Renal cortex interstitium (tissue), 11 donors: ENCODE measurements around the gene WNK2. TPM values are rescaled to one million over a fixed set of nuclear protein-coding genes. Genes with fewer than 3 reads are reported as not detected.
"Not testable (repeated sequence)": the region's sequence is repeated elsewhere in the genome, so short reads cannot be mapped to it uniquely, and the experiment has no call there.

Experiments
- DNase-seq, 11 donors: peaks; one replicate each; pipeline ENCODE4 v3.0.0-alpha.2; 2013; ENCODE audit warnings: low read depth in 9 of 11, low spot score in 4 of 11; ENCODE audit errors: extremely low read depth in 1 of 11
- polyA plus RNA-seq, 3 donors: library from polyadenylated mRNA; unstranded; fragments of 120-200 nt; gene quantifications; one replicate each; pipeline ENCODE4 v1.2.1, GENCODE V29; 2013; ENCODE audit not compliant: insufficient read length in 3 of 3

WNK2 gene
- polyA plus RNA-seq, 3 donors: 24.8 to 34.0 (median 29.0) TPM

- DNase-seq: no peak
These were observed 142.1 kb downstream of the WNK2 start for GRCh38 chr9:93326056-93326455.

GRCh38 chr9:93326654-93327053, 142.7 kb downstream of the WNK2 start:
- DNase-seq: no peak

GRCh38 chr9:93329629-93330280, 145.8 kb downstream of the WNK2 start:
- no peak for DNase-seq

GRCh38 chr9:93332317-93332716, 148.4 kb downstream of the WNK2 start:
- DNase-seq: no peak

GRCh38 chr9:93336720-93337119, 152.8 kb downstream of the WNK2 start:
- DNase-seq: no peak

GRCh38 chr9:93338196-93338595, 154.3 kb downstream of the WNK2 start:
- not testable (repeated sequence) for DNase-seq

- no peak for DNase-seq
These were observed 156.2 kb downstream of the WNK2 start for GRCh38 chr9:93340091-93340490.

- DNase-seq: not testable (repeated sequence)
These were observed 157.9 kb downstream of the WNK2 start for GRCh38 chr9:93341820-93342219.

- DNase-seq: not testable (repeated sequence)
These were observed 158.5 kb downstream of the WNK2 start for GRCh38 chr9:93342428-93342827.

GRCh38 chr9:93343663-93344062, 159.7 kb downstream of the WNK2 start:
- DNase-seq: no peak

- DNase-seq: peak in 3 of 11 donors; percentile 4 to 13 (median 6)
These were observed 161.8 kb downstream of the WNK2 start for GRCh38 chr9:93345643-93346230.

GRCh38 chr9:93346231-93347112, 162.5 kb downstream of the WNK2 start:
- peak in 8 of 11 donors; percentile 20 to 43 (median 22) for DNase-seq

- not testable (repeated sequence) for DNase-seq
These were observed 163.5 kb downstream of the WNK2 start for GRCh38 chr9:93347371-93347975.

- not testable (repeated sequence) for DNase-seq
These were observed 169.7 kb downstream of the WNK2 start for GRCh38 chr9:93353413-93354310.

- DNase-seq: no peak
These were observed 170.5 kb downstream of the WNK2 start for GRCh38 chr9:93354451-93354850.

- no peak for DNase-seq
These were observed 171.9 kb downstream of the WNK2 start for GRCh38 chr9:93355827-93356226.

- DNase-seq: no peak
These were observed 173.7 kb downstream of the WNK2 start for GRCh38 chr9:93357649-93358048.

- not testable (repeated sequence) for DNase-seq
These were observed 176.0 kb downstream of the WNK2 start for GRCh38 chr9:93359907-93360306.

GRCh38 chr9:93361995-93362394, 178.1 kb downstream of the WNK2 start:
- no peak for DNase-seq
